Hematopoietic multipotent progenitor cell (in vitro differentiated cells): ENCODE measurements around the gene NFKBIA. TPM values are rescaled to one million over a fixed set of nuclear protein-coding genes. Genes with fewer than 3 reads are reported as not detected.
"Not testable (repeated sequence)": the region's sequence is repeated elsewhere in the genome, so short reads cannot be mapped to it uniquely, and the experiment has no call there.

Experiments
- DNase-seq, 3 donors: peaks; one replicate each; pipeline ENCODE4 v3.0.0-alpha.2; 2011 to 2015; ENCODE audit warnings: low read depth in 2 of 3, low spot score in 2 of 3
- total RNA-seq: library from RNA; depleted of rRNA; stranded (reverse); fragments of >200 nt; gene quantifications from one replicate; pipeline ENCODE4 v1.2.3, GENCODE V29; 2012

NFKBIA gene, protein sequence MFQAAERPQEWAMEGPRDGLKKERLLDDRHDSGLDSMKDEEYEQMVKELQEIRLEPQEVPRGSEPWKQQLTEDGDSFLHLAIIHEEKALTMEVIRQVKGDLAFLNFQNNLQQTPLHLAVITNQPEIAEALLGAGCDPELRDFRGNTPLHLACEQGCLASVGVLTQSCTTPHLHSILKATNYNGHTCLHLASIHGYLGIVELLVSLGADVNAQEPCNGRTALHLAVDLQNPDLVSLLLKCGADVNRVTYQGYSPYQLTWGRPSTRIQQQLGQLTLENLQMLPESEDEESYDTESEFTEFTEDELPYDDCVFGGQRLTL
- 866 TPM for total RNA-seq

DNA sequence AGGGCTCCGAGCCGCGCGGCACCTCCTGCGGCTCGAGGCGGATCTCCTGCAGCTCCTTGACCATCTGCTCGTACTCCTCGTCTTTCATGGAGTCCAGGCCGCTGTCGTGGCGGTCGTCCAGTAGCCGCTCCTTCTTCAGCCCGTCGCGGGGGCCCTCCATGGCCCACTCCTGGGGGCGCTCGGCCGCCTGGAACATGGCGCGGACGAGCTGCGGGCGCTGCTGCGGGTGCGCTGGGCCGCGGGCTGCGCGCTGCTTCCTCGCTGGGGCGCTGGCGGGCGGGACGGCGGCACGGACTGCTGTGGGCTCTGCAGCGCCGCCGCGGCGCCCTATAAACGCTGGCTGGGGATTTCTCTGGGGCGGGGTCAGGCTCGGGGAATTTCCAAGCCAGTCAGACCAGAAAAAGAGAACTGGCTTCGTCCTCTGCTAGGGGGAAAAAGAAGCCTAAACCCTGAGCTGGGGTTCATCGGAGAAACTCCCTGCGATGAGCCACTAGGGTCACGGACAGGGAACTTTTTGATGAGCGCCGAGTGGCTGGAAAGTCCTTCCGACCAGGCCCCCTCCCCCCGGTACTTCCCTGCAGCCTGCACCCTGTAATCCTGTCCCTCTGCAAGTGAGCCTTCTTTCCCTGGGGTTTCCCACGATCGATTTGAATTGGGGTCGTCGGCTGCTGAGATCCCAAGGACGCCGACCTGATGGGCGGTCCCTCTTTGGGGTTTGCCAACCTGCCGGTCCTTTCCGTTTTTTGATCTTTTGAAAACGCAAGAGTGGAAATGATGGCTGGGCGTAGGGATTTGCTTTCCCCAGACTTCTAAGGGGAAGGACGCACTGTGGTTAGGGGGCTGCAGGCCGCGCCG lies at the start of gene NFKBIA:
Gene NFKBIA (minus strand): TSS at position 301 of the 855 bp plus-strand sequence. CDS start 105 bp downstream, at position 196.
- DNase-seq = peak; percentile 94 to 98 (median 95)

DNA sequence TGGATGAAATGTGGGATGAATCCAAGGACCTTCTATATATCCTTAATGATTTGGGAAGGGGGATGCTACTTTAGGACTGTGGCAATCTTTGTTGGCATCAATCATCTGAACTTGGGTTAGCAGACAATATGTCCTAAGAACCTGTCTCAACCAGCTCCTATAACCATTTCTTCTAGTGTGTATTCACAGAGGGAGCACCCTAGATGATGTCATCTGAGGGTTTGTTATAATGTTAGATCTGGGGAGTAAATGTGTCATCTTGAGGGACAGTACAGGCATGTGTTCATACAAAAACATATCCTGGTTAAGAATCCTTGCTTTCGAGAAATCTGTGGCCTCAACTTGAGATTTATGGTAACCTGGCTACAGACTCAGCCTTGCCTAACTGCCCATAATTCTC lies 41.9 kb upstream of the NFKBIA start:
- no peak for DNase-seq

DNA sequence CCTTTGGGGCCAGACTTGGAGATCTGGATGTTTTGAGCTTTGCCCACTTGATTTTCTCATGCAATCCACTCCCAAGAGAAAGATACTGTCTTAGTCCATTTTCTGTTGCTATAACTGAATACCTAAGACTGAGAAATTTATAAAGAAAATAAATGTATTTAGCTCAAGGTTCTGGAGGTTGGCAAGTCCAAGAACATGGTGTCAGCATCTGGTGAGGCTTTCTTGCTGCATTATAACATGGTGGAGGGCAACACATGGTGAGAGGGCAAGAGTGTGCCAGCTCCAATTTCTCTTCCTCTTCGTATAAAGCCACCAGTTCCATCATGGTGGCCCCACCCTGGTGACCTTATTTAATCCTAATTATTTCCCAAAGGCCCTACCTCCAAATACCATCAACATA lies 39.6 kb upstream of the NFKBIA start:
- no peak for DNase-seq

DNA sequence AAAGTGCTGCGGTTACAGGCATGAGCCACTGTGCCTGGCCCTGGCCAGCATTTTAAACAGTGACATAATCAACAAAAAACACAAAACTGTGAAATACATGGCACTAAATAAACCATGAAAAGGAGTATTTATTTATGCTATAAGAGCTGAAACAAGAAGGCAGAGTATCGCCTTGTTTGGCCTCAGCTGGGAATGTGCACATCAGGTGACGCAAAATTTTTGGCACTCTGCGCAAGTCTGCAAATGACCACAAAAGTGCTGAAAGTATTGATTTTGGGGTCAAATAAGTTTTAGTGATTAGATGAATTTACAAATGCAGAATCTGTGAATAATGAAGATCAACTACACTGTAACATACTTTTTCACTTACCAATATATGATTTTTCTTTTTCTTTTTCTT lies 36.6 kb upstream of the NFKBIA start:
- no peak for DNase-seq

DNA sequence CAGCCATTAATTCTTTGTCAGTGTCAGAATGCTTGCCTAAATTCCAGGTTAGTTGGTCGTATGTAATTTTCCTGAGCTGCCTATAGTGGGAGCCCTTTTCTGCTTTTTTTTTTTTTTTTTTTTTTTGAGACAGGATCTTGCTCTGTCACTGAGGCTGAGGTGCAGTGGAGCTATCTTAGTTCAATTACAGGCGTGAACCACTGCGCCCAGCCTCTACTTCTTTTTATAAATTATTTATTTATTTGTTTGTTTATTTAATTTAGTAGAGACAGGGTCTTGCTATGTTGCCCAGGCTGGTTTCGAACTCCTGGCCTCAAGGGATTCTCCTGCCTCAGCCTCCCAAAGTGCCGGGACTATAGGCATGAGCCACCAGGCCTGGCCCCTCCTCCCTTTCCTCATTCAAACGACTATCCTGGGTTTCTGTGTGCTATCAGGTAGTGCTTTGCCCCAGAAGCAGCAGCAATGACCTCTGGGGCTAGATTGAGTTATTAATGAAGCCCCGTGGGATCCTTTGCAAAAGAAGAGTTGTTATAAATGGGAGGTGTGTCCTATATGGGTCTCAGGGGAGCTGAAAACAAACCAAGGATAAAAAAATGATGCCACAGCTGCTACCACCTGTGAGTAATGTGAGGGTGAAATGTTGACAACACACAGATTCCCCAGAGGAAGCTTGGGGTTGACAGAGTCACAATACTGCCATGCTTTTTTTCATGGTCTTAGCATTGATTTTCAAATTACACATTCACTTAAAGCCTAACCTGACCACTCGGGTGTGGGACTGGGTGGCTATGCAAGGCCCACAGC lies 34.6 kb upstream of the NFKBIA start:
- DNase-seq = peak in 1 of 3 donors; percentile 11

DNA sequence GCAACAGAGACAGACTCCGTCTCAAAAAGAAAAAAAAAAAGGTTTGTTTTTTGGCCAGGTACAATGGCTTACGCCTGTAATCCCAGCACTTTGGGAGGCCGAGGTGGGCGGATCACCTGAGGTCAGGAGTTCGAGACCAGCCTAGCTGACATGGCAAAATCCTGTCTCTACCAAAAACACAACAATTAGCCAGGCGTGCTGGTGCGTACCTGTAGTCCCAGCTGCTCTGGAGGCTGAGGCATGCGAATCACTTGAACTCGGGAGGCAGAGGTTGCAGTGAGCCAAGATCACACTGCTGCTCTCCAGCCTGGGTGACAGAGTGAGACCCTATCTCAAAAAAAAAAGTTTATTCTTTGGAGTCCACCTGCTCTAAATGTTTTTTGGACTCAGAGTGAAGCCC lies 33.9 kb upstream of the NFKBIA start:
- DNase-seq = not testable (repeated sequence)

DNA sequence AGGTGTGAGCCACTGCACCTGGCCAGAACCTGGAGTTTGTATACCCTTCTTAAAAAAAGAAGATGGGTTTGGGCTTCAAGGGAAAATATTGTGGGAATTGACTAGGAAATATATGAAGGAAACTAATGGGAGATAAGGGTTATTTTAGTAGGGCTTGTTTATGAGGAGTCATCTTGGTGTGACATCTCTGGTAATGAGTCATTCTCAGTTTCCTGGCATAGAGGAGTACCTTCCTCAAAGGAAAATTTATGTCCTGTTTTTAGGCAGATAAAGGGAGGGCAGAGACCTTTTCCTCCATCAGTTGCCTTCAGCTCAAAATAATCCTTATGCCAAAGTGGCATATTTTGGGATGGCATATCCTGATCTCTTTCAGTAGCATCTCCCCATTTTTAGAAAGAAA lies 30.6 kb upstream of the NFKBIA start:
- DNase-seq = no peak

DNA sequence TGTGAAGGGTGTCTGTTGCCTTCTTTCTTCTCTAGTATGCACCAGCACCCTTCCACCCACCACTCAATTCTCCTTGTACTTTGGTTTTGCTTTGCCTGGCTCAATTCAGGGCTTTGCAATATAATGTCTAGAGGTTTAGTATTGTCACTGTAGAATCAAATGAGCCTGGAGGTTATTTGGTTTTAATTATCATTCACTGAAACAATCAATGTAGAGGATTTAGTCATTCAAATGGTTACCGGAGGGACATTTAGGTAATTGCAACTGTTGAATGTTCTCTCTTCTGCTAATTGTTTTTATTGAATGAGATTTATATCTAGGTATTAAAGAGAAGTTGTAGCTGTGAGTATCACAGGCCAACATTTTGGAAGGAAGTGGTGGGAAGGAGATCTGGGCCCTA lies 29.3 kb upstream of the NFKBIA start:
- no peak for DNase-seq

DNA sequence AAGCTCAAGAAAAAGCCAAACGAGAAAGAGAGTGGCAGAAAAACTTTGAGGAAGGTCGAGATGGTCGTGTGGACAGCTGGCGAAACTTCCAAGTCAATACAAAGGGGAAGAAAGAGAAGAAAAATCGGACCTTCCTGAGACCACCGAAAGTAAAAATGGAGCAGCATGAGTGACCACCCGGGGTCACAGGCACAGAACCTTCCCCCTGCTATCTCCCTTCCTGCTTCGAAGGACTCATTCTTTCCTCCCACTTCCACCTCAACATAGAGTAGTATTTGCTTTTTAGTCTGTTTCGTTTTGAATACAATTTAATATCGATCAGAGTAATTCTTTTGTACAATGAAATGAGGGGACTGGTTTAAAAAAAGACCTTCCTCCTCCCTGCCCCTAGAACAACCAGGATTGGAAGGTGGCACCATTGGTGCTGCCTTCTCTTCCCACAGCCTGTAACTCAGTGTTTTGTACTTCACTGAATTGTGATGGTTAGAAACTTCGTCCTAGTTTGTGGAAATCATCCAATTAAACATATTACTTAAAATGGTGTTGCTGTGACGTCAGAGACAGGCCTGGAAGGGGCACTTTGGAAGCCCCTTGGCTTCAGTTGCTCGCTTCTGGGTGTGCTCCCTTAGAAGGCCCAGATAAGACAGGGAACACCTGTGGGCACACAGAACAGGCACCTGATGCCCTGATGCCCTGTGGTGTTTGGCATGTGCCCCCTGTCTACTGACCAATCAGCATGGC lies 26.1 kb upstream of the NFKBIA start:
- DNase-seq = no peak

DNA sequence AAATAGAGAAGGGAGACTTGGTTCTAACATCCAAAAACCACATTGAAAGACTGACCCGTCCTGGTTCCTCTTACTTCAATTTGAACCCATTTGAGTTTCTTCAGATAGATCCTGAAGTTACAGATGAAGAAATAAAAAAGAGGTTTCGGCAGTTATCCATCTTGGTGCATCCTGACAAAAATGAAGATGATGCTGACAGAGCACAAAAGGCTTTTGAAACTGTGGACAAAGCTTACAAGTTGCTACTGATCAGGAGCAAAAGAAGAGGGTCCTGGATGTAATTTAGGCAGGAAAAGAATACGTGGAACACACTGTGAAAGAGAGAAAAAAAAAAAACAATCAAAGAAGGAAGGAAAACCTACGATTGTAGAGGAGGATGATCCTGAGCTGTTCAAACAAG lies 25.4 kb upstream of the NFKBIA start:
- no peak for DNase-seq

DNA sequence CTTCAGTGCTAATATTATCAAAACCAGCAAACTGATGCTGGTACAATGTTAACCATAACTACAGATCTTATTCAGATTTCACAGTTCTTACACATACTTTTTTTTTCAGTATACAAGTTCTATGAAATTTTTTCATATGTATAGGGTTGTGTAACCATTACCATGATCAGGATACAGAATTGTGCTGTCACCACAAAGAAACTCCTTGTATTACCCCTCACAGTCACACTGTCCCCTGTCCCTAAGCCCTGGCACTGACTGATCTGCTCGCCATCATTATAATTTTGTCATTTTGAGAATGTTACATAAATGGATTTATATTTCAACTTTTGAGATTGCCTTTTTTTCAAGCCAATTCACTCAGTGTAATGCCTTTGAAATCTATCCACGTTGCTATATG lies 21.3 kb upstream of the NFKBIA start:
- DNase-seq = no peak

DNA sequence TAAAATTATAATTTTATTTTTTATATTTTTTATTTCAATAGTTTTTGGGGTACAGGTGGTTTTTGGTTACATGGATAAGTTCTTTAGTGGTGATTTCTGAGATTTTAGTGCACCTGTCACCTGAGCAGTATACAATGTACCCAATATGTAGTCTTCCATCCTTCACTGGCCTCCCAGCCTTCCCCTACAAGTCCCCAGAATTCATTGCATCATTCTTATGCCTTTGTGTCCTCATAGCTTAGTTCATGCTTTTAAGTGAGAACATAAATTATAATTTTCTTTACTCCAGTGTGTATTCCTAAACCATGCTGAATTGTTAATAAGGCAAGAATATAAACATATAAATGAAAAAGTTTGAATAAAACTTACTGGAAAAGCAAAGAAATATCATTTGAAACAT lies 19.1 kb upstream of the NFKBIA start:
- no peak for DNase-seq

DNA sequence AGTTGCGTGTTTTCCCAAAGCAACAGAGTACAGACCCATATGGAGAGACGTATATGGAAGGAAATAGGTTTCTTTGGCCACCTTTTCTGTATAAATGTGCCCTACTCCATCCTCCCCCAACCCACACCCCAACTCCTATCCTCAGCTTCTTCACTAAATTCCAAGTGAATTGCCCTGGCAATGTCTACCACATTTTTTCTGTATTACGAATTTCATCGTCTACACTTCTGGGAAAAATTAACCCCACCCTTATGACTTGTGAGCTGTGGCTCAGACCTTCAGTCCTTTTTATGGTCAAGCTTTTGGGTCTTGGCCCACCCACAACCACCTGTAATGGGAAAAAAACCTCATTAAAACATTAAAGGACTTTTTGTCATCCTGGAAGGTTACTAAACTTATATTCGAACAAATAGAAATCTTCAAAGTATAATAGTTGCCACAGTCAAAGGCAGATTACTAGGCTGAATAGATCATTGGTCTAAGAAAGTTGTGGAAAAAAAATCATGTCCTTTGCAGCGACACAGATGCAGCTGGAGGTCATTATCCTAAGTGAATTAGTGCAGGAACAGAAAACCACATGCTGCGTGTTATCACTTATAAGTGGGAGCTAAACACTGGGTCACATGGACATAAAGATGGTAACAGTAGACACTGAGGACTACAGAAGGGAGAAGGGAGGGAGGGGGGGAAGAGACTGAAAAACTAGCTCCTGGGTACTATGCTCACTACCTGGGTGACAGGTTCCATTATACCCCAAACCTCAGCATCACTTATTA lies 15.7 kb upstream of the NFKBIA start:
- no peak for DNase-seq

DNA sequence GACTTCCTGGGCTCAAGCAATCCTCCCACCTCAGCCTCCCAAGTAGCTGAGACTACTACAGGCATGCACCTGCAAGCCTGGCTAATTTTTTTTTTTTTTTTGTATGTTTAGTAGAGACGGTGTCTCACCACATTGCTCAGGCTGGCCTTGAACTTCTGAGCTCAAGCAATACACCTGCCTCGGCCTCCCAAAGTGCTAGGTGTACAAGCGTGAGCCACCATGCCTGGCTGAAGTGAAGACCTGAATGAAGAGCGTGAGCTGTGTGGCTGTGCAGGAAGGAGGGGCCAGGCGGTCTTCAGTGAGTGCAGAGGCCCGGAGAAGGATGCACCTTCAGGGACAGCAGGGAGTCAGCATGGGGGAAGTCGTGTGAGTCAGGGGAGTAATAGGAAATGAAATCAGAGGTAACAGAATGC lies 14.9 kb upstream of the NFKBIA start:
- DNase-seq = no peak

DNA sequence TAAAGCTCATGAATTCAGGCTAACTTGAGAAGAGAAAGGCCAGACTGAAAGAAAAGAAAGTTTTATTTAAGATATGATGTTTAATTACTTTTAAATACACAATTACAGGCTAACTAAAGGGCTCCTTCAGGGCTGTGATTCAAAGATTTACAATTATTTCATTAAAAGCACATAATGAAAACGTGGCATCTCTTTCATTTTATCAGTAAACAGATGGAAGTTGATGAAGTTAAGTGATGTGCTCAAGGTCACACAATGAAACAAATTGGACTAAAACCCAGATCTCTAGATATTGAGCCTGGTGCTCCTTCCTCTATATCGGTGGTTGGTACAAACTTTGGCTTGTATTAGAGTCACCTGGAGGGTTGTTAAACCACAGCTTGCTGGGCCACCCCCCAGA lies 13.5 kb upstream of the NFKBIA start:
- DNase-seq = no peak

DNA sequence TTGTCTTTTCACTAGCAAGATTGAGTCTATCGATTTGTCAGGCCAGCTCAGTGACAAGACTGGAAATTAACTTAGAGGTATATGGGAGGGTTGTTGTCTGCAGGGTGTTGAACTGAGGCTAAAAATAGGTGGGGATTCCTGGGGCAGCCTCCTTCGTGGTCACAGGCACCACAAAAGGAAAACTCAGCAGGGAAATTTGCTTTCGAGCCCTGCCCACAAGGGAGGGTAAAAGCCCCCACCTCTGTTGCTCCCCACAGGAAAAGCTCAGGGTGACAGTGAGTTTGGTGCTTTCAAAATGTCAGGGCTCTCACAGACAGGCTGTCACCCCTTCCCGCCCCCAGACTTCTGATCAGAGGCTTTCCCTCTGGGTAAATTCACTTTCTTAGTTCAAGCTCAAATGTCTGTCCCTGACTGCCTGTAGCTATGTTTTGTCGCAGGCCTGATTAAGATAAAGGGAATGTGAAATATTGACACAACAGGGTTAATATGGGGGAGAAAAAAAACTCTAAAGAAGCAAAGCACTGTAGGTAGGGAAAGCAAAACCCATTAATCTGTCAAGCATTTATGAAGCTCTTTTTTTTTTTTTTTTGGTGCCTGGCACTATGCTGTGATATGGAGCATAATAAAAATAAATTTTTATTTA lies 11.7 kb upstream of the NFKBIA start:
- no peak for DNase-seq

DNA sequence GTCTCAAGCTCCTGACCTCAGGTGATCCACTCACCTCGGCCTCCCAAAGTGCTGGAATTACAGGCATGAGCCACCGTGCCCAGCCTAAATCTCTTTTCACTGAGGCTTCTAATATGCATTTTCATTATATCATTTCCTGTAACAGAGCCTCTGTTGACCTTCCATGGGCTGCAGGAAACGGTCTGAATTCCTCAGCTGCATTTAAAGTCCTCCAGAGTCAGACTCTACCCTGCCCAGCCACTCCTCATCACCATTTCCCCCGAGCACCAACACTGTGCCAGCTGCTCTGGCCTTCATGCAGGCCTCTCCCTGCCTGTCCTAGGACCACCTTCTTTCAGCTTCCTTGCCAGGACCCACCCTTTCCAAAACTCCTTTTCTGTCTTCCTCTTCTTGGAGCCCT lies 9.8 kb upstream of the NFKBIA start:
- DNase-seq = no peak

DNA sequence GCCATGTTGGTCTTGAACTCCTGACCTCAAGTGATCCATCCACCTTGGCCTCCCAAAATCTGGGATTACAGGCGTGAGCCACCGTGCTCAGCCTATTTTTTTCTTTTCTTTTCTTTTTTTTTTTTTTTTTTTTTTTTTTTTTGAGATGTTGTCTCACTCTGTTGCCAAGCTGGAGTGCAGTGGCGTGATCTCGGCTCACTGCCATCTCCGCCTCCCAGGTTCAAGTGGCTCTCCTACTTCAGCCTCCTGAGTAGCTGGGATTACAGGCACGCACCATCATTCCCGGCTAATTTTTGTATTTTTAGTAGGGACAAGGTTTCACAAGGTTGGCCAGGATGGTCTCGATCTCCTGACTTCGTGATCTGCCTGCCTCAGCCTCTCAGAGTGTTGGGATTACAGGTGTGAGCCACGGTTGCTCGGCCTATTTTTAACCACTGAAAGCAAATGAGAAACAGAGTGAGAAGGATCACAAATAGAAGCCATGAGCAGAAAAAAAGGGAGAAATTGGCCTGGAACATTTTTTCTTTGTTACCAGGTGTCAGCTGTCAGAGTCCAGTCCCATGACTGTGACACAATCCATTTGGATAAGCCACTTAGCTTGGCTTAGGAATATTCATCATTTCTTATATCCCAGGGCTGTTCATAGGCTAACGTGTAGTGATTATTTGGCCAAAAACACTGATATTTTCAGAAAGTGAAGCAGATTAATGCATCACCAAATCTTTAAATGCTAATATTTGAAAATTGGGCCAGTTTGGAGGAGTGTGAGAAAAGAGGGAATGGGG lies 7.9 kb upstream of the NFKBIA start:
- DNase-seq = no peak

DNA sequence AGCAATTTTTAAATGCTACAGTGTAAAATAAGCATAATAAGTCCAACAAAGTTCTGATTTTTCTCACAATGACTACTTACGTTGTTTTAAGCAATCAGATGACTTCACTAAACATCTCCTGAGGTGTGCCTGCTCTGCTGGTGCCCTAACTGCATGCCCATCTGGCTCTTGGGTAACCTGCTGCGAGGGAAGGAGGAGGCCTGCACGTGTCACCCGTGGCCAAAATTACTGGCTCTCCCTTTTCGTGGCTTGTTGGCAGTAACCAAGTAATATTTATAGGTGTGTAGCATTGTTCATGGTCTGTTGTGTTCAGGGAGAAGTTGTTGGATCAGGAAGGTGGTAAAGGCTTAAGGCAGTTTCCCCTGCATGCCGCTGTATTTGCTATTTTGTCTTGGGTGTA lies 6.3 kb upstream of the NFKBIA start:
- DNase-seq = no peak
